NT2/D1 (cell line): ENCODE measurements around the gene EPHB3.
"Not testable (repeated sequence)": the region's sequence is repeated elsewhere in the genome, so short reads cannot be mapped to it uniquely, and the experiment has no call there.

Experiments
- DNase-seq: peaks from one replicate; pipeline ENCODE4 v3.0.0-alpha.2; 2011; ENCODE audit warnings: low read depth, low spot score
- H3K27me3 ChIP-seq: 2 replicates; pipeline ENCODE4 v1.6.0; 2011; ENCODE audit warnings: mild to moderate bottlenecking; ENCODE audit not compliant: insufficient read length, insufficient read depth
- H3K36me3 ChIP-seq: 2 replicates; pipeline ENCODE4 v1.6.1; 2011; ENCODE audit warnings: mild to moderate bottlenecking, low read length, mixed read lengths; ENCODE audit not compliant: insufficient read depth, insufficient read length
- H3K4me1 ChIP-seq: 2 replicates; pipeline ENCODE4 v1.5.1; 2011; ENCODE audit not compliant: insufficient read depth, insufficient read length
- H3K4me3 ChIP-seq: 2 replicates; pipeline ENCODE4 v1.5.1; 2011; ENCODE audit warnings: low read depth; ENCODE audit not compliant: insufficient read length
- H3K9ac ChIP-seq: 2 replicates; pipeline ENCODE4 v1.6.0; 2011; ENCODE audit warnings: low read depth; ENCODE audit not compliant: insufficient read length
- H3K9me3 ChIP-seq: 2 replicates; pipeline ENCODE4 v1.5.1; 2011; ENCODE audit warnings: mild to moderate bottlenecking, low read length; ENCODE audit not compliant: insufficient read depth
- SUZ12 ChIP-seq: IDR thresholded peaks from 2 replicates; pipeline ENCODE4 v1.6.1; 2011; ENCODE audit not compliant: insufficient read length, insufficient read depth; ENCODE audit errors: extremely low read depth
- YY1 ChIP-seq: IDR thresholded peaks from 2 replicates; pipeline ENCODE4 v1.6.1; 2011; ENCODE audit not compliant: insufficient read length, insufficient read depth
- ZNF274 ChIP-seq: IDR thresholded peaks from 2 replicates; pipeline ENCODE4 v1.6.1; 2011; ENCODE audit warnings: mild to moderate bottlenecking, low read depth, low read length

The EPHB3 gene

DNA sequence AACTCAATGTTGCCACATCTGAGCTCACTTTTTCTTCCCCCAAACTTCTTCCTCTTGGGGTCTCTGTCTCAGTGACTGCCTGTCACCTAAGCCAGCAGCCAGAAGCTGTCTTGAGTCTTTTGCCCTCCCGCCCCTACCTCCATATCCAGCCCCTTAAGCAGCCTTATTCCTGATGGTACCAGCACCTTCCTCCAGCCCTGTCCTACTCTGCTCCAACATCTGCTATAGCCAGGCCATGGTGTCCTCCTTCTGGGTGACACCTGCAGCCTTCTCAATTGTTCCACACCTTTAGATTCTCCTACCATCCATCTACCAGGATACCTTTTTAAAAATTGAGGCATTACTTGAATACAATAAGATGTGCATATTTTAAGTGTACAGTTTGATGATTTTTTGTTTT lies 53.8 kb downstream of the EPHB3 start:
- Histone ChIP-seq H3K36me3 (no peaks in the 10 kb centered on the region), H3K4me1 (peaks cover 9% of the 10 kb centered on the region), H3K9ac (no peak overlapping the region), H3K4me3 (no peak overlapping the region), H3K9me3 (no peaks in the 10 kb centered on the region), H3K27me3 (peaks cover 3% of the 10 kb centered on the region)
- DNase-seq = no peak
- TF ChIP-seq ZNF274 = no peak
- no peak for TF ChIP-seq YY1
- no peak for TF ChIP-seq SUZ12

DNA sequence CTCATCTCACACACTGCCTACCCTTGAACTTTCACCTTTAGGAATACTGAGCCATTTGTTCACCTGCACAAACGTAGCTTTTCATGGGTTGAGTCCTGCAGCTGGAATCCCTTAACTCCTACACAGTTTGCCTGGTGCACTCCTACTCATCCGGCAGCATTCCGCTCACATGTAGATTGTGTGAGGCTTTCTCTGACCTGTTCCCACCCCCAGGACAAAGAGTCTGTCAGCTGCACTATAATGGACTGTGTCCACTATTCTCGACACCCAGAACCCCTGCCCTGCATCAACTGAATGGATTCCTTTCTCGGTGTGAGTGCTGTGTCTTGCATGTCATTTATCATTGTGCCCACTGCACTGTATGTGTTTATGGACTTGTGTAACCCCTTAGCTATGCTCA lies 54.9 kb downstream of the EPHB3 start:
- peaks cover 4% of the 10 kb centered on the region for H3K27me3 ChIP-seq
- no peak for DNase-seq
- H3K4me1 ChIP-seq = peaks cover 9% of the 10 kb centered on the region
- no peaks in the 10 kb centered on the region for H3K36me3 ChIP-seq
- TF ChIP-seq SUZ12 = no peak
- TF ChIP-seq YY1 = no peak
- no peak for TF ChIP-seq ZNF274
- no peak overlapping the region for H3K9ac ChIP-seq
- no peak overlapping the region for H3K4me3 ChIP-seq
- H3K9me3 ChIP-seq = no peaks in the 10 kb centered on the region

DNA sequence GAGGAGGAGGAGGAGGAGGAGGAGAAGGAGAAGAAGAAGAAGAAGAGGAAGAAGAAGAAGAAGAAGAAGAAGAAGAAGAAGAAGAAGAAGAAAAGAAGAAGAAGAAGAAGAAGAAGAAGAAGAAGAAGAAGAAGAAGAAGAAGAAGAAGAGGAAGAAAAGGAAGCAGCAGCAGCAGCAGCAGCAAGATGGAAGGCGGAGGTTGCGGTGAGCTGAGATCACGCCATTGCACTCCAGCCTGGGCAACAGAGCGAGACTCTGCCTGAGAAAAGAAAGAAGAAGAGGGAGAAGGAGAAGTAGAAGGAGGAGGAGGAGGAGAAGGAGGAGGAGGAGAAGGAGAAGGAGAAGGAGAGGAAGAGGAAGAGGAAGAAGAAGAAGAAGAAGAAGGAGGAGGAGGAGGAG lies 55.7 kb downstream of the EPHB3 start:
- H3K36me3 ChIP-seq, H3K4me3 ChIP-seq, H3K4me1 ChIP-seq, H3K27me3 ChIP-seq, H3K9ac ChIP-seq, DNase-seq, H3K9me3 ChIP-seq: not testable (repeated sequence)

DNA sequence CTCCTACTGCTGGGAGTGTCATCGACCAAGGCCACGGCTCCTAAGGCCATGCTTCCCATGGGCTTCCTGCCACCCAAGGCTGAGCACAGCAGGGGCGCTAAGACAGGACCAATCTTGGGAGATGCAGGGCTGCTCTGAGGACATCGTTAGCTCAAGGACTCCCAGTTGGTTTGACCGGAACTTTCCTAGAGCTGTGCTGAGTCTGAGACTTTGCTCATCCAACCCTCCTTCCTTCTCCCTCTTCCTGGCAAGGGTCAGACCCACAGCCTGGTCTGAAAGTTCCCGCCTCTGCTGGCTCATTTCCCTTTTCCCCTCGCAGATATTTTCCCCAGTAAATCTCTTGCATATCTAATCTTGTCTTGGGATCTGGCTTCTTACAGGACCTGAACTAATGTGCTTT lies 57.2 kb downstream of the EPHB3 start:
- Histone ChIP-seq H3K4me3 (no peak overlapping the region), H3K9me3 (no peaks in the 10 kb centered on the region), H3K4me1 (peaks cover 5% of the 10 kb centered on the region), H3K27me3 (peaks cover 4% of the 10 kb centered on the region), H3K36me3 (no peaks in the 10 kb centered on the region), H3K9ac (no peak overlapping the region)
- TF ChIP-seq SUZ12 (no peak), YY1 (no peak), ZNF274 (no peak)
- DNase-seq = no peak

DNA sequence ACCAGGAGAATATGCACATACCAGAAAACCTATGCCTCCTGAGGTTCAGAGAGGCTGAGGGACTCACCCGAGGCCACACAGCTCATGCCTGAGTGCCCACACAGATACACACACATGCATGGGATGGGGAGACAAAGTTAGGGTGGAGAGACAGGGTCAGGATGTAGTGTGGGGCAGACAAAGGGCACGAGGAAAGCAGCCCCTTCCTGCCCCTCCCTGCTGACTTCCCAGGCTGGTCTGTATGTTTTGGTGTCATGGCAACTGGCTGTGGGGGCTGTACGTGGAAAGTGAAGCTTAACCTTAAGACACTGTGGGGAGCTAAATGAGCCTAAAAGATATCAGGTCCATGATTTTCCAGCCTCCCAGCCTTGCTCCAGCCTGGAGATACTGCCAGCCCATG lies 57.8 kb downstream of the EPHB3 start:
- Histone ChIP-seq H3K9me3 (no peaks in the 10 kb centered on the region), H3K4me1 (peaks cover 5% of the 10 kb centered on the region), H3K4me3 (no peak overlapping the region), H3K36me3 (no peaks in the 10 kb centered on the region), H3K27me3 (peaks cover 4% of the 10 kb centered on the region), H3K9ac (no peak overlapping the region)
- TF ChIP-seq YY1 = no peak
- no peak for TF ChIP-seq SUZ12
- no peak for TF ChIP-seq ZNF274
- DNase-seq = no peak

DNA sequence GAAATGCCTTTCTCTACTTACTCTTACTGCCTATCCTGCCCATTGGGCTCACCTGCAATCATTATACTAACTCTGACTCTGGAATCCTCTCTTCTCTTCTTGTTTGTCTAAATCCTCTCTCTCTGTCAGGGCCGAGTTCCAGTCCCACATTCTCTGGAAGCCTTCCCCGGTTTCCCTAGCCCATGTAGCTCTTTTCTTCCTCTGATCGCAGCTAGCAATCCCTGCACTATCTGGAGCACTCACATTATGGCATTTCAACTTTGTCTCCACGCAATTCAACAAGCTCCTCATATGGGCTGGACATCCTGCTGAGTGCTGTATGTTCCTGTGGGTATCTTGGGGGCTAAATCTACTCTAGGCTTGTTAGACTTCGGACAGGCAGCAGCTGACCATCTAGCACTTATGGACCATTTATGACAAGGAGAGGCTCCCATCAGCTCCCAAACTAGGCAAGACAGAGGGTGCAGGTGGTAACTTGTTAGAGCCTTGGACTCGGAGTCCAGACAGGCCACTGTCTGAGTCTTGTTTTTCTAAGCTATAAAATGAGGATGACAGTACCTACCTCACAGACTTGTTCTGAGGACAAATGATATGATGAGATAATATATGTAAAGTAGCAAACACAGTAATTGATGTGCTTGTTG lies 58.3 kb downstream of the EPHB3 start:
- no peaks in the 10 kb centered on the region for H3K9me3 ChIP-seq
- H3K4me3 ChIP-seq = no peak overlapping the region
- no peak for DNase-seq
- H3K9ac ChIP-seq = no peak overlapping the region
- peaks cover 4% of the 10 kb centered on the region for H3K27me3 ChIP-seq
- no peaks in the 10 kb centered on the region for H3K36me3 ChIP-seq
- peaks cover 5% of the 10 kb centered on the region for H3K4me1 ChIP-seq
- TF ChIP-seq SUZ12 (no peak), YY1 (no peak), ZNF274 (no peak)

DNA sequence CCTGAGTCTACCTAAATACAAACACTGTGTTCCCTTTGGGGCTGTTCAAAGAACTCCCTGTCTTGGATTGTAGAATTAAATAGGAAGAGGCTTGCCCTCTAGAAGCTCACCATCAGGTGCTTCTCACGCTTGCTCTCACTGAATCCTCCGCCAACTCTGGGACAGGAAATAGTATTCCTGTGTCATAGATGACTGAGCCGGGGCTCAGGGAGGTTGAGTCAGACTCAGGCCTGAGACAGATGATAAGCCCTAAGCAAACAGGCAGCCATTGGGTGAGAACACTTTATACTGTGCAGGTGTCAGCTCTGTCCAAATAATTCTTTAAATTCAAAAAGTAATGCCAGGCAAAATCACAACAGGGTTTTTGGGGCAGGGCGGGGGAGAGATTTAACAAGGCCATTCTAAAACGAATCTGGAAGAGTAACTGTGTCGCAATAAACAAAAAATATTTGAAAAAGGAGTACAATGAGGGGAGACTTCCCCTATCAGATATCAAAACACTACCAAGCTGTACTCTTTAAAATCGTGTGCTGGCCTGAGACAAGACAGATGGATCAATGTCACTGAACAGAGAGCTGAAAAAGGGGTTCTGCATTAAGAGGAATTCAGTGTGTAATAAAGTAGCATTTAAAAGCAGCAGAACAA lies 59.0 kb downstream of the EPHB3 start:
- H3K9ac ChIP-seq = no peak overlapping the region
- H3K9me3 ChIP-seq = no peaks in the 10 kb centered on the region
- H3K27me3 ChIP-seq = peaks cover 4% of the 10 kb centered on the region
- H3K36me3 ChIP-seq = no peaks in the 10 kb centered on the region
- no peak overlapping the region for H3K4me3 ChIP-seq
- peaks cover 5% of the 10 kb centered on the region for H3K4me1 ChIP-seq
- DNase-seq = no peak
- TF ChIP-seq SUZ12 (no peak), ZNF274 (no peak), YY1 (no peak)

DNA sequence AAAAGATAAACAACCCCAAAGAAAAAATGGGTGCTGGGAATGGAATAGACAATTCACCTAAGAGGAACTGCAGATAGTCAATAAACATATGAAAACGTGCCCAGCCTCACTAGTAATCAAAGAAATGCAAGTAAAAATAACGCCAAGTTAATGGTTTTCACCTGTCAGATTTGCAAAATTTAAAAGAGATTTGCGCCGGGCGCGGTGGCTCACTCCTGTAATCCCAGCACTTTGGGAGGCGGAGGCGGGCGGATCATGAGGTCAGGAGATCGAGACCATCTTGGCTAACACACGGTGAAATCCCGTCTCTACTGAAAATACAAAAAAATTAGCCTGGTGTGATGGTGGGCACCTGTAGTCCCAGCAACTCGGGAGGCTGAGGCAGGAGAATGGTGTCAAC lies 60.6 kb downstream of the EPHB3 start:
- not testable (repeated sequence) for H3K4me1 ChIP-seq, H3K27me3 ChIP-seq, H3K36me3 ChIP-seq, H3K9me3 ChIP-seq, H3K4me3 ChIP-seq, DNase-seq, H3K9ac ChIP-seq
